WTC11 (cell line): Measurements from ENCODE around the gene MIR17HG. TPM values are rescaled to one million over a fixed set of nuclear protein-coding genes. Genes with fewer than 3 reads are reported as not detected.
A peak's percentile ranks its signal among the peaks of the same experiment; 100 is the strongest.

Source experiments
- ATAC-seq: fragments of 200-7000 bp; cut with Tn5 transposase; 2 replicates; pipeline ENCODE4 v1.10.0; 2021; ENCODE audit warnings: mild to moderate bottlenecking, moderate library complexity
- CTCF ChIA-PET: fragments of 300-600 bp; sonication (Branson Sonifier 250); formaldehyde crosslinking; loops from one replicate; lab custom pipeline; 2021; ENCODE audit warnings: antibody characterized with exemption; lab: Charles Lee
- POLR2A ChIA-PET: fragments of 350-600 bp; sonication (Branson Sonifier 250); formaldehyde crosslinking; loops from one replicate; lab custom pipeline; 2021; ENCODE audit warnings: antibody characterized with exemption; lab: Charles Lee
- DNase-seq: peaks from one replicate; pipeline ENCODE4 v3.0.0; 2021; ENCODE audit warnings: low spot score
- H3K27ac Mint-ChIP-seq: 2 replicates; pipeline ENCODE4 v1.8.0; 2021; ENCODE audit warnings: mixed read lengths
- H3K27me3 Mint-ChIP-seq: 2 replicates; pipeline ENCODE4 v1.8.0; 2021; ENCODE audit warnings: low read depth, mild to moderate bottlenecking, moderate library complexity, mixed read lengths
- H3K36me3 Mint-ChIP-seq: 2 replicates; pipeline ENCODE4 v1.8.0; 2021; ENCODE audit warnings: mixed read lengths
- H3K4me1 Mint-ChIP-seq: 2 replicates; pipeline ENCODE4 v1.8.0; 2022; ENCODE audit warnings: mixed read lengths
- H3K4me3 Mint-ChIP-seq: 2 replicates; pipeline ENCODE4 v1.8.0; 2021; ENCODE audit warnings: mild to moderate bottlenecking, moderate library complexity, mixed read lengths
- H3K9me3 Mint-ChIP-seq: 2 replicates; pipeline ENCODE4 v1.8.0; 2021; ENCODE audit warnings: mixed read lengths
- CBFB ChIP-seq: sonication (generic); formaldehyde crosslinking; IDR thresholded peaks from 2 replicates; pipeline ENCODE4 v1.8.1; 2022; ENCODE audit warnings: mild to moderate bottlenecking, low read depth, missing genetic modification reagents
- CTCF ChIP-seq: fragments of 200-600 bp; IDR thresholded peaks from 2 replicates; pipeline ENCODE4 v1.8.0; 2022; ENCODE audit warnings: antibody characterized with exemption
- E2F1 ChIP-seq: sonication (generic); formaldehyde crosslinking; IDR thresholded peaks from 2 replicates; pipeline ENCODE4 v1.8.0; 2022; ENCODE audit warnings: mild to moderate bottlenecking, missing genetic modification reagents
- ELF4 ChIP-seq: sonication (generic); formaldehyde crosslinking; IDR thresholded peaks from 2 replicates; pipeline ENCODE4 v1.8.1; 2022; ENCODE audit warnings: low read depth, mild to moderate bottlenecking, moderate library complexity, missing genetic modification reagents
- ERG ChIP-seq: fragments of 250-450 bp; sonication (Bioruptor Pico); IDR thresholded peaks from 2 replicates; pipeline ENCODE4 v1.8.0; 2021; ENCODE audit warnings: mild to moderate bottlenecking
- ESRRA ChIP-seq: sonication (generic); formaldehyde crosslinking; IDR thresholded peaks from 2 replicates; pipeline ENCODE4 v1.8.1; 2022; ENCODE audit warnings: mild to moderate bottlenecking, missing genetic modification reagents, borderline replicate concordance
- HMGXB4 ChIP-seq: sonication (generic); formaldehyde crosslinking; IDR thresholded peaks from 2 replicates; pipeline ENCODE4 v1.8.1; 2023; ENCODE audit warnings: mild to moderate bottlenecking, moderate library complexity, missing genetic modification reagents
- MAX ChIP-seq: sonication (generic); formaldehyde crosslinking; IDR thresholded peaks from 2 replicates; pipeline ENCODE4 v1.8.0; 2022; ENCODE audit warnings: mild to moderate bottlenecking, missing genetic modification reagents
- MYBL2 ChIP-seq: sonication (generic); formaldehyde crosslinking; IDR thresholded peaks from 2 replicates; pipeline ENCODE4 v1.8.1; 2023; ENCODE audit warnings: mild to moderate bottlenecking, moderate library complexity, missing genetic modification reagents
- OVOL2 ChIP-seq: fragments of 250-450 bp; sonication (Bioruptor Pico); IDR thresholded peaks from 2 replicates; pipeline ENCODE4 v1.9.0; 2021; ENCODE audit warnings: mild to moderate bottlenecking, borderline replicate concordance
- RORB ChIP-seq: fragments of 250-450 bp; sonication (Bioruptor Pico); IDR thresholded peaks from 2 replicates; pipeline ENCODE4 v1.9.0; 2021; ENCODE audit warnings: mild to moderate bottlenecking
- SMAD4 ChIP-seq: sonication (generic); formaldehyde crosslinking; IDR thresholded peaks from 2 replicates; pipeline ENCODE4 v1.8.0; 2022; ENCODE audit warnings: mild to moderate bottlenecking, missing genetic modification reagents
- SOX15 ChIP-seq: fragments of 250-450 bp; sonication (Bioruptor Pico); IDR thresholded peaks from 2 replicates; pipeline ENCODE4 v1.9.0; 2021; ENCODE audit warnings: mild to moderate bottlenecking
- SP1 ChIP-seq: sonication (generic); formaldehyde crosslinking; conservative IDR thresholded peaks from 2 replicates; pipeline ENCODE4 v1.8.1; 2022; ENCODE audit warnings: missing genetic modification reagents
- ZNF121 ChIP-seq: sonication (generic); formaldehyde crosslinking; IDR thresholded peaks from 2 replicates; pipeline ENCODE4 v1.8.0; 2023; ENCODE audit warnings: missing genetic modification reagents
- ZNF281 ChIP-seq: sonication (generic); formaldehyde crosslinking; IDR thresholded peaks from 2 replicates; pipeline ENCODE4 v1.8.0; 2023; ENCODE audit warnings: mild to moderate bottlenecking, missing genetic modification reagents
- total RNA-seq: library from RNA; stranded (reverse); gene quantifications from 3 replicates; pipeline ENCODE4 v1.2.3, GENCODE V29; 2021

Gene MIR17HG
- total RNA-seq, 1 experiment from 2014 or later: 37.1 TPM

- Mint-ChIP-seq H3K27ac (no peak overlapping the region), H3K4me1 (peaks cover 4% of the 10 kb centered on the region; the same call in 1 of the 2 replicates), H3K4me3 (no peak overlapping the region), H3K36me3 (no peaks in the 10 kb centered on the region), H3K27me3 (peaks cover 66% of the 10 kb centered on the region), H3K9me3 (no peaks in the 10 kb centered on the region)
- DNase-seq: no peak
- ATAC-seq: no peak
- ChIA-PET POLR2A (no interaction called here), CTCF (interaction anchor here (1.8 to 1.9 kb wide), 2 partner anchors 16 to 384 kb away, joined by 5 to 9 read pairs; no protein-coding TSS in a partner anchor)
- TF ChIP-seq MYBL2 (CRISPR knock-in tag): no peak
- TF ChIP-seq ELF4 (CRISPR knock-in tag): no peak
- no peak for TF ChIP-seq RORB
Observed at GRCh38 chr13:91397595-91397994, 50.1 kb downstream of the MIR17HG start.

- CTCF ChIA-PET: interaction anchor here (1.0 to 1.9 kb wide), 3 partner anchors 8 to 383 kb away, joined by 3 to 9 read pairs (median 5); no protein-coding TSS in a partner anchor
- H3K9me3 Mint-ChIP-seq: no peaks in the 10 kb centered on the region
- POLR2A ChIA-PET: interaction anchor here (0.7 kb wide), 1 partner anchor 12 kb away, joined by 3 read pairs; no protein-coding TSS in a partner anchor
- TF ChIP-seq CTCF: no peak
- 0 out of 2 replicates have a peak, but pooled peaks have one; percentile 12 for TF ChIP-seq ESRRA (CRISPR knock-in tag)
- TF ChIP-seq SOX15 (CRISPR knock-in tag): no peak
- TF ChIP-seq SMAD4 (CRISPR knock-in tag): no peak
- no peak for TF ChIP-seq CBFB (CRISPR knock-in tag)
- peak; percentile 68 for TF ChIP-seq MAX (CRISPR knock-in tag)
- TF ChIP-seq E2F1 (CRISPR knock-in tag): 0 out of 2 replicates have a peak, but pooled peaks have one; percentile 29
- peak; percentile 70 for TF ChIP-seq SP1
- no peak for TF ChIP-seq ZNF121 (CRISPR knock-in tag)
- no peak for TF ChIP-seq OVOL2 (CRISPR knock-in tag)
- TF ChIP-seq ZNF281: 0 out of 2 replicates have a peak, but pooled peaks have one; percentile 40
- TF ChIP-seq HMGXB4 (CRISPR knock-in tag): peak; percentile 36; the same call in 1 of the 2 replicates
- TF ChIP-seq ERG (CRISPR knock-in tag): 0 out of 2 replicates have a peak, but pooled peaks have one; percentile 34
- no peaks in the 10 kb centered on the region for H3K36me3 Mint-ChIP-seq
- H3K4me3 Mint-ChIP-seq: peak within 1 kb of the TSS; percentile 77
- H3K27ac Mint-ChIP-seq: no peak within 1 kb of the TSS
- peaks cover 70% of the 10 kb centered on the region for H3K27me3 Mint-ChIP-seq
- peak; percentile 83 for DNase-seq
- H3K4me1 Mint-ChIP-seq: peaks cover 4% of the 10 kb centered on the region; the same call in 1 of the 2 replicates
- ATAC-seq: peak; percentile 94
Observed at GRCh38 chr13:91398413-91399188, 51.1 kb downstream of the MIR17HG start, which contains the start of gene GPC5. Gene GPC5 (plus strand): TSS chr13:91398621.
